OCI-LY3 (cell line): Measurements from ENCODE around the gene MAP4.

Source experiments
- CTCF ChIP-seq: fragments of 200-600, 300-600 bp; sonication (generic); IDR thresholded peaks from 2 replicates; pipeline ENCODE4 v1.5.1; 2014; ENCODE audit warnings: antibody characterized with exemption, low read length, low read depth
- EZH2phosphoT487 ChIP-seq: fragments of 200-600 bp; shearing (Covaris generic); IDR thresholded peaks from 2 replicates; pipeline ENCODE4 v1.6.1; 2018; ENCODE audit warnings: antibody characterized with exemption, mixed run types, low read depth

GRCh38 chr3:47824541-47825473 lies 191.4 kb downstream of the MAP4 start:
- TF ChIP-seq EZH2phosphoT487 (no peak), CTCF (peak; percentile 90)
